Measurements from ENCODE around the gene ACTN2.
"Not testable (repeated sequence)": the region's sequence is repeated elsewhere in the genome, so short reads cannot be mapped to it uniquely, and the experiment has no call there.

The ACTN2 gene

DNA sequence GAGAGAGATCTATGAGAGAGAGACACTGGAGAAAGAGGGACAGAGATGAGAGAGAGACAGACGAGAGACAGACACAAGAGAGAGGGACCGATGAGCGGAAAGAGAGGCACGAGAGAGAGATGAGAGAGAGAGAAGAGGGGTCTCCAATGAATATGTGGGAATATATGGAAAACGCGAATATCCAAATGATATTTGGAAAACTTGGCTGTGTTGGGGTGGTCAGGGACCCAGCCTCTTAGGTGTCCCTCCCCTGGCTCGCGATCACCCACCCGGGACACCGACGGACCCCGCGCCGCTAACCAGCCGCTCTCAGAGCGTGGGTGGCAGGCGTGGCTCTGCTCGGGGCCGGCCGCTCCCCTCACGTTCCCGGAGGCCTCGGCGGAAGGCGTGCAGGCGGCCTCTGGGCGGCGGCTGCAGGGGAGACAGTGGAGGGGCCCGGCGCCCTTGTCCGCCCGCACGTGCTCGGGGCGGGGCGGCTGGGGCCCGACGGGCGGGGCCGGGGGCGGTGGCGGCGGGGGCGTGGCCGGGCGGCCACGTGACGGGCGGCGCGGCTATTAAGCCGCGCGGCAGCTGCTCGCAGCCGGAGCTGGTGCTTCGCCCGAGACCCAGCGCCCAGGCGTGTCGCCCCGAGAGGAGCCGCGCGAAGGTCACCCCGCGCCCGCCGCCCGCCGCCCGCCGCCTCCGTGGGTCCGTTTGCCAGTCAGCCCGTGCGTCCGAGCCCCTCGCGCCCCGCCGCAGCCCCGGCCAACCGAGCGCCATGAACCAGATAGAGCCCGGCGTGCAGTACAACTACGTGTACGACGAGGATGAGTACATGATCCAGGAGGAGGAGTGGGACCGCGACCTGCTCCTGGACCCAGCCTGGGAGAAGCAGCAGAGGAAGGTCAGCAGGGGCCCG, at the start of gene ACTN2:
Gene ACTN2, plus strand, starts transcription at position 583 of the 898 bp plus-strand sequence. Its CDS starts 175 bp downstream, at position 758.
- peak; percentile 42 for DNase-seq (ENCODE audit: low spot score)

DNA sequence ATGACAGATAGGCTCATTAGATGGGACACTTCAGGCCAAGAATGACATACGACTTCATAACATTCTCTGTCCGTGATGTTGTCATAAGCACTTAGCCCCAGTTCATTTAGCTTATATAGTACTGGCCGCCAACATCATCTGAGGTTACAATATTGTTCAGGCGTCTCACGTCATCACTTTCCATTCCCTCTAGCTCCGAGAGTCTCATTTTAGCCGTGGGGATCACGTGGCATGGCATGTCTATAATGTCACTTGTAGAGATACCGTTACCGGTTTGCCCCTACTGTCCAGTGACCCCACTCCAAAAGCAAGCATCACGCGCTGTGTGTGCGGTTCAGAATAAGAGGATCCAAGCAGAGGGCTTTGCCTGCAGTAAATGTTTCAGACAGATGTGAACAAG, 47.4 kb upstream of the ACTN2 start:
- no peak for DNase-seq (ENCODE audit: low spot score)

DNA sequence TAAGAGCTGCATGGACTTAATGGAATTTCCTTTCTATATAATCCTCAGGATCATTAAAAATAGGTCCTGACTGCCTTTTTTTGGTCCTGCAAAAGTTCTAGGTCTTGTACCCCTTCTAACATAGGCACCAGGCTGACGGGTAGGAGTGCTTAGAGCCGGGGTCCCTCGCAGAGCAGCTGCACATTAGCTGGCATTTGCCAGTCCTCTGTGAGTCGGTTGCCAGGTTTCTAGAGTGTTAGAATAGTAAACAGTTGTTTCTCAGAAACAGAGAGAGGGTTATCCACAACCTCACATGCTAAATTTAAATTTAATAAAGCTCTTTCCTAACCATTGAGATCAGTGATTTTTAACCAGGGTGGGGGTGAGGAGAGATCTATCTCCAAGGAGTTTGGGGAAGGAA, 46.6 kb upstream of the ACTN2 start:
- DNase-seq (ENCODE audit: low spot score) = no peak

DNA sequence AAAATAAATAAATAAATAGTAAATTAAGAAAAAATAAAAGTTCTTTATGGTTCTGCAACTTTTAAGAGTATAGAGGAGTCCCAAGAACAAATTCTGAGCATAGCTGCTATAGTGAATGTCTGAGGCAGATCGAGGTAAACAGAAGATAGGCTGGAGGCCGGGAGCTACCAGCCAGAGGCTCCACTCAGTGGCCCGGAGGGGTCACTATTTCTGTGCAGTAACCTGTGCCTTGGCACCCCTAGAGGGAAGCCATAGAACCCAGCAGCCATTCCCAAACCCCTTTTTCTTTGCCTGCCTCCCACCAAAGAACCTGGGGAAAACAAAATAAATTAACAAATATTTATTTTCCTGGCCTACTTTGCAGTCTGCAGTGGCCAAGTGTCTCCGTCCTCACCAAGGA, 43.5 kb upstream of the ACTN2 start:
- no peak for DNase-seq (ENCODE audit: low spot score)

DNA sequence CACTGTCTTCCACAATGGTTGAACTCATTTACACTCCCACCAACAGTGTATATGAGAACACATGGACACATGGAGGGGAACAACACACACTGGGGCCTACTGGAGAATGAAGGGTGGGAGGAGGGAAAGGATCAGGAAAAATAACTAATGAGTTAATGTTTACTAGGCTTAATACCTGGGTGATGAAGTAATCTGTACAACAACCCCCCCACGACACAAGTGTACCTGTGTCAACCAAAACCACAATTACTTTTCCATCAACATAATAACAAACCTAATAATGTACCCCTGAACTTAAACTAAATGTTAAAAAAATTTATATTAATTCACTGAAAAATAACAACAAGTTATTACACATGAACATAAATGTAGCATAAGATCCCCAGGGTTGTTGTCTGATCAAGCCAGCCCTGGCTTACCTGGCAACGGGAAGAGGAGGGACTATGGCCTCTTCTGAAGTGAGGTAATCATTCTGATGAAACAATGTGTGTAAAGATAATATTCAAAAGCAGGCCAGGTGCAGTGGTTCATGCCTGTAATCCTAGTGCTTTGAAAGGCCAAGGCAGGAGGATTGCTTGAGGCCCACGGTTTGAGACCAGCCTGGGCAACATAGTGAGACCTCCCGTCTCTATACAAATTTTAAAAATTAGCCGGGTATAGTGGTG, 41.2 kb upstream of the ACTN2 start:
- no peak for DNase-seq (ENCODE audit: low spot score)

DNA sequence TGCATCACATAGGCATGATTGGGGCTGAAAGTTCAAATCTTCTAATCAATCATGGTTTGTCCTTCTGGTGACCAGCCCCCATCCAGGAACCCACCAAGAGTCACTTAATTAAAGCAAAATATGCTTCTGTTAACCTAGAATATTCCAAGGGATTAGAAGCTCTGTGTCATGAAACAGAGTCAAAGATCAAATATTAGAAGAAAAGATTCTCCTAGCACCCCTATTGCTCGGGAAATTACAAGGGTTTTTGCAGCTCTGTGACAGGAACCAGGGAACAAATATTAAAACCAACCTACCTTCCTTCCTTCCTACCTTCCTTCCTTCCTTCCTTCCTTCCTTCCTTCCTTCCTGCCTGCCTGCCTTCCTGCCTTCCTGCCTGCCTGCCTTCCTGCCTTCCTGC, 31.8 kb upstream of the ACTN2 start:
- DNase-seq (ENCODE audit: low spot score) = no peak

DNA sequence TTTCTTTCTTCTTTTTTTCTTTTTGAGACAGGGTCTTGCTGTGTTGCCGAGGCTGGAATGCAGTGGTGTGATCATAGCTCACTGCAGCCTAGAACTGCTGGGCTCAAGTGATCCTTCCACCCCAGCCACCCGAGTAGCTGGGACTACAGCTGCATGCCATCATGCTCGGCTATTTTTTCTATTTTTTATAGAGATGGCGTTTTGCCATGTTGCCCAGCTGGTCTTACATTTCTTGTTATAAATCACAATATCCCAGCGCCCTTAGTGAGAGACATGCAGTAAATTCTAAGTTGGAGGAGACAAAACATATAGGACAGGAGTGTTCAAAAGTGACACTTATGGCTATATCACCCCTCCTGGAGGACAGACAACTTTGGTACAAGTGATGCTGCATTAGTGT, 31.3 kb upstream of the ACTN2 start:
- no peak for DNase-seq (ENCODE audit: low spot score)

DNA sequence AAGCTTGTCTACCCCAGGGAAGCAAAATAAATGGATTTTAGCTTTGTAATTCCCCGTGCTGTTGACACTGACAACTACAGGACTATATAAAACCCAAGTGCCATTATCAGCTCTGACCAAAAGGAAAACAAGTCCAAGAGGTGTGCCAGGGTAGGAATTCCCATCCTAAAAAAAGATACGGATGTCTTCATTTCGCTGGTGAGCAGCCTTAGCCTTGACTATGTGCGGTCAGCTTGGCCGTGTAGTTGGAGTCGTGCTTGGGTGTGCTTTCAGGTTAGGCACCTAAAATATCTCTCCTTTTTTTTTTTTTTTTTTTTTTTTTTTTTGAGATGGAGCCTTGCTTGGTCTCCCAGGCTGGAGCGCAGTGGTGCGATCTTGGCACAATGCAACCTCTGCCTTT, 28.9 kb upstream of the ACTN2 start:
- no peak for DNase-seq (ENCODE audit: low spot score)

DNA sequence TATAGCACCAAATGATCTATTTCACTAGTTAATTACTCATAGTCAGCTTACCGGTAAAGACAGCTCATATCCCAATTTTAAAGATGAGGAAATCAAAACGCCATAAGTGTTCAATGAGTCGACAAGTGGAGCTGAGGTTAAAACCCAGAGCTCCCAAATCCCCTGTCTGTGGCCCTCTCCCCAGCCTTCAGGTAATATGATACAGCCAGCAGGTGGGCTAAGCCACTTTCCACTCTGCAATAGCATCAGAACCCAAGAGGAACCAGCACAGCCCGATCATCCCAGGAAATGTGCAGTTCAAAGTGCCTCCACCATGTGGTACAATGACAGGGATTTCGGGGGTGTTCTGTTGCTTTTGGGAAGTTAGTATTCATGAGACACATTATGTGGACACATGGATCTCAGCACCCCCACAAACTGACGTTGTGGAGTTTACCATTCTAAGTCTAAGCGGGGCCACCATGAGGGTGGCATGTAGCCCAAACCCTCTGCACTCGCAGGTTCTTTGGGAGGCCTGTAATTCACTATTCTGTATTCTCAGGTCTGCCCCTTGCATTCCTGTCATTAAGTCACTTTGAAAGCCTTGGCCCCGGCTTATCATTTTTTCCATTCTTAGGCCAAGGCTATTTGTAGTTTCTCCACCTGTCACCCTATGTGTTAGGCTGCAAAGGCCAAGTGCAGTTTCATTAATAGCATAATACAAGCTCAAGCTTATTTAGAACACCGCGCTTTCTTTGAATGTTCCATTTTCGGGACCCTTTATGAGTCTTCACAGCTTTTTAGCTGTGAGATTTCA, 26.3 kb upstream of the ACTN2 start:
- no peak for DNase-seq (ENCODE audit: low spot score)

DNA sequence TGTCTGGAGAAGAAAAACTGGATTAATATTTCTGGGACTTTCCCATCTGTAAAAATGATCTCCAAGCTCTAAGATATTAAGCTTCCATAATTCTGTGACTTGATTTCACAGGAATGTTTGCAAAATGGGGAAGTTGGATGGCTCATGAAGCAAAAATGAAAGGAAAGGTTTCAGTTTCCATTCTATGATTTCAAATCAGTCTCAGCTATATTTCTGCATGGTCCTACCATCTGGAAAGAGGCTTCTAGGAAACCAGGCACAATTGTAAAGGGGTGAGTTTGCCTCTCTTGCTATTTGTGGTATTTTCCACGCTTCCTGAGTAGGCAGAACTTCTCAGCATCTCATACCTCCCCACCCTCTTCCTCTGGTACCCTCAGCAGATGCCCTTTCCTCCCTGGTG, 22.4 kb upstream of the ACTN2 start:
- DNase-seq (ENCODE audit: low spot score) = no peak

DNA sequence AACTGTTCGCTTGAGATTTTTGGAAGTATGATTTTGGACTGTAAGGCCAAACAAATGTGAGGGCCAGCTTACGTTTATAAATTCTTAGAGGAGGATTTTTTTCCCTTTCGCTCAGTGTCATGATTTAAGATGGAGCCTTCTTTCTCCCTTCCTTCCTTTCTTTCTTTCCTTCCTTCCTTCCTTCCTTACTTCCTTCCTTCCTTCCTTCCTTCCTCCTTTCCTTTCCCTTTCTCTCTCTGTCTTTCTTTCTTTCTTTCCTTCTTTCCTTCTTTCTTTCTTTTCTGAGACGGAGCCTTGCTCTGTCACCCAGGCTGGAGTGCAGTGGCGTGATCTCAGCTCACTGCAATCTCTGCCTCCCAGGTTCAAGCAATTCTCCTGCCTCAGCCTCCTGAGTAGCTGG, 17.4 kb upstream of the ACTN2 start:
- DNase-seq (ENCODE audit: low spot score) = not testable (repeated sequence)

DNA sequence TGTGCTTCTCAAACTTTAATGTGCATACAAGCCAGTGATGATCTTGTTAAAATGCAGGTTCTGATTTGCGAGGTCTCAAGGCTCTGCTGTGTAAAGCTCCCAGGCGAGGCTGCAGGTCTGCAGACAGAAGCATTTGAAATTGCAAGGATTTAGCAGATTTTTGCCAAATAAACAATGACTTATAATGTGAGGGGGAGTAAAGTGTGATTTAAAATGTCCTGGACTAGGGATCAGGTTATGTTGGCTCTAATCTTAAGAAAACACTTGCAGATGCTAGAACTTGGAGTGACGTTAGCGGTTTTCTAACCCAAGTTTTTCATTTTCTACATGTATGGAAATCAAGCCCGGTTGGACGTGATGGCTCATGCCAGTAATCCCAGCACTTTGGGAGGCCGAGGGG, 16.2 kb upstream of the ACTN2 start:
- DNase-seq (ENCODE audit: low spot score) = no peak

DNA sequence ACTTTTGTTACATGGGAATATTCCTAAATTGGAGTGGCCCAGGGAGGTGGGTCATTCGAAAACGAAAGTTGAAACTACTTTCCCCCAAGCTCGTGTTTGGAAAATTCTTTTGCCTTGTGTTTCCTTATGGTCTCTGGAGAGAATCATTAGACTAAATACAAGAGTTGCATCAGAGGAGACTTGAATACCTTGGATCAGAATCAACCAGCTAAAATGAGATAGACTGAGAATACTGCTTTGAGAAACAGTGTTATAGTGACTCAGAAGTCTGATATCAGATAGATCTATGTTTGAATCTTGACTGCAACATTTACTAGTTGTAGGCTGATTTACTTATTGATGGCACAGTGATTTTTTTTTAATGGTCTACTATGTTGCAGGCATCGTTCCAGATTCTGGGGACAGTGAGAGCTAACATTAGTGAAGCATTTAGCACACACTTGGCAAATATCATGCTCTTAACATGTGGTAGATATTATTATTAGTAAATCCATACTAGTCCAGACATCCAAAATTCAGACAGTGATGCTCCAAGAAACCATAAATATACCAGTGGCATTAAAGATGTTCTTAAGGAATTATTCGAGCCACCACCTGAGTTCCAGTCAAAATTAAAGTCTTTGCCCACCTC, 12.9 kb upstream of the ACTN2 start:
- DNase-seq (ENCODE audit: low spot score) = no peak

DNA sequence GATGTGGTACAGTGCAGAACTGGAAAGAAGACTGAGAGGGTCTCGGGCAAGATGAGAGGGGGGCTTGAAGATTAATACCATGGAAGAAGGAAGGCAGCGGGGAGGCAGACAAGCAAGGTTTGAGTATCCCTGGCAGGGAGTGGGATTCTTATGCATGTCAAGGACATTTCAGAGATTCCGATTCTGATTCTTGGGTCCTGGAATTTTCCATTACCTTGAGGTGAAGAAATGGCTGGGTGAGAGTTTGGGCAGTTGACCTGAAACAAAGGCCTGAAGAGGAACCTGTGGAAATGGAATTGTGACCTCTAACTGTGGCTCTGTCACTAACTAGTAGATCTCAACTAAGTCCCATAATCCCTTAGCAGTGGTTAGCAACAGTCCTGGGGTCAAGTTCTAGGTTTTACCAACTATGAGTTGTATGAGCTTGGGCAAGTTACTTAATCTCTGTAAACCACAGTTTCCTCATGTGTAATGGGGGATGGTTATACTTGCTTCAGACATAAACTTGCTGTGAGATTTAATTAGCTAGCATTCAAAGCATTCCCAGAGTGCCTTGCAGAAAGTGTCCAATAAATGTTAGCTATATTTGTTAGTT, 8.6 kb upstream of the ACTN2 start:
- DNase-seq (ENCODE audit: low spot score) = no peak

DNA sequence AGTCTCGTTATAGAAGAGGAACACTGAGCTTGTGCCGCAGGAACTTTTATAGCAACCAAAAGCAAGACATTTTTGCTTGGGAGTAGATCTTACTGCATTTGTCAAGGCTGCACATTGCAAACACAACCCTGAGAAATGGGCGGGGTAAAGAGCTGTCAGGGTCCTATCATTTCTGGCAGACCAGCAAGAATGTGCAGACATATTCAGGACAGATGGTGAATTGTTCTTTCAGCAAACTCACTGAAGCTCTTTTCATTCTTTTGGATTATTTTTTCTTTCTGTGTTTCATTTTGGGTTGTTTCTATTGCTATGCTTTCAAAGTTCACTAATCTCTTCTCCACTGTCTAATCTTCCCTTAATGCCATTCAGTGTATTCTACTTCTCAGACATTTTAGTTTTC, 5.1 kb upstream of the ACTN2 start:
- no peak for DNase-seq (ENCODE audit: low spot score)

DNA sequence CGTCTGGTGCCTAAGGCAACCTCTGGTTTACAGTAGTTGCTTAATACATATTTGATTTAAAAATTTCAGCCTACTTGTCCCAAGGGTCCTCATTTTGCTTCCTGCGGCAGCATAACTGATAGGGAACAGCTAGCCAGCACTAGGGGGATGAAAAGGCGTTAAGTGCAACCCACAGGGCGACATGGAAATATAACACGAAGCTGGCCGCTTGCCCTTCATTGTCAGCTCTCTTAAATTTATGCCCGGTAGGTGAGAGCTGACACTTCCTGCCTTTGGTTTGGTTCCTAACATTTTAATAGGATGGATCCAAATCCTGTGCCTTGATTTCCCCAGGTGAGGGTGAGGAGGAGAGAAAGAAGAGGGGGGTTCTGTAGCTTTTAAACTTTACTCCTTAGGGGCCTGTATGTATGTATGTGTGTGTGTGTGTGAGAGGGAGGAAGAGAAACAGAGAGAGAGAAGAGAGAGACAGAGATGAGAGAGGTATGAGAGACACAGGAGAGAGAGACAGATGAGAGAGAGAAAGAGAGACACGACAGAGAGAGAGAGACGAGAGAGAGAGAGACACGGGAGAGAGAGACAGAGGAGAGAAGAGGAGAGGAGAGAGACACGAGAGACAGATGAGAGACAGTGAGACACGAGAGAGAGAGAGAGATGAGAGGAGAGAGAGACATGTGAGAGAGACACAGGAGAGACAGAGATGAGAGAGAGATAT, 938 bp upstream of the ACTN2 start:
- DNase-seq (ENCODE audit: low spot score) = no peak

DNA sequence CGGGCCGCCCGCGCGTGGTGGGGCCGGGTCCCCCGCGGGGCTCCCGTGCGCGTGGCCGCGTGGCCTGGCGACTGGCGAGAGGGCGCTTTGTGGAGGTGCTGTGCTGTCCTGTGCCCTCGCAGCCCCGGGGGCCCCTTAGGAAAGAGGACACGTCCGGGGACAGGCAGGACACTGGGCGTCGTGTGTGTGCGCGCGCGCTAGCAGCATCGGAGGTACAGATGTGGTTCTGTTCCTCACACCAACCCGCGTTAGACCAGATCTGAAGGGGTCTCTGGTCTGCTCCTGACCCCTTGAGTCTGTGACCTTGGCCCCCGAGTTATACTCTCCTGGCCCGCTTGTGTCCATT, 489 bp downstream of the ACTN2 start:
- DNase-seq (ENCODE audit: low spot score) = no peak

DNA sequence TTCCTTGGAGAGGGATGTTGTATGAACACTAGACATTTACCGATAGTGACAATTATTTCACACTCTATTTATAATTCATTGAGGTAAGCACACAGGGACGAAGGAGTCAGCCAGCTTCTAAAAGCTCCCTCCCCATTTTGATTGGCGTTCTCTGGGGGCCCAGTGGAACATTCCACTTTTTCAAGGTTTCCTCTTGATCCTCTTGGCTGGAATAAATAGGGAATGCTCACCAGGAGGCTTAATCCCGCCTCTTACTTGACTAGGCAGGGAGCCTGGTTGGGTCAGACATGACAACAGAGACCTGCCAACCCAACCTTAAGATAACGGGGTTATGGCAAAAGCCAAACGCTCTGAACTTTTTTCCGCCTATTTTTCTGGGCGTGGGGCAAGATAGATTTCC, 974 bp downstream of the ACTN2 start:
- DNase-seq (ENCODE audit: low spot score) = no peak

DNA sequence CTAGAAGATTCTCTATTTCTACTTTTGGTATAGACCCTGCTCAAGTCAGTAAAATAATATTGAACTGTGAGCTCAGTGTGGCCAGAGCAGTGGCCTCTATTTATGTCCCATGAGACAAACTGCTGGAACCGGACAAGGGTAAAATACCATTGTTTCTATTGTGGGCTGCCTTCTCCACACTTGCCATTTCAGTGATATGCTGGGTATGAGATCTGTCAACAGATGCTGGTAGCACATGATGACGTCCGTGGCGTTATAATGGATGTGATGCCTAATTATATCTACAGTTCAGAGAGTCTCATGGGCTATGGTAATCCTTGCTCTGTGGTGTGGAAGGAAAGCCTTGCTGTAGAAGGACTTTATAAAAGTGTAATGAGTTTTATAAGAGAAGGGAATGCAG, 2.4 kb downstream of the ACTN2 start:
- no peak for DNase-seq (ENCODE audit: low spot score)

DNA sequence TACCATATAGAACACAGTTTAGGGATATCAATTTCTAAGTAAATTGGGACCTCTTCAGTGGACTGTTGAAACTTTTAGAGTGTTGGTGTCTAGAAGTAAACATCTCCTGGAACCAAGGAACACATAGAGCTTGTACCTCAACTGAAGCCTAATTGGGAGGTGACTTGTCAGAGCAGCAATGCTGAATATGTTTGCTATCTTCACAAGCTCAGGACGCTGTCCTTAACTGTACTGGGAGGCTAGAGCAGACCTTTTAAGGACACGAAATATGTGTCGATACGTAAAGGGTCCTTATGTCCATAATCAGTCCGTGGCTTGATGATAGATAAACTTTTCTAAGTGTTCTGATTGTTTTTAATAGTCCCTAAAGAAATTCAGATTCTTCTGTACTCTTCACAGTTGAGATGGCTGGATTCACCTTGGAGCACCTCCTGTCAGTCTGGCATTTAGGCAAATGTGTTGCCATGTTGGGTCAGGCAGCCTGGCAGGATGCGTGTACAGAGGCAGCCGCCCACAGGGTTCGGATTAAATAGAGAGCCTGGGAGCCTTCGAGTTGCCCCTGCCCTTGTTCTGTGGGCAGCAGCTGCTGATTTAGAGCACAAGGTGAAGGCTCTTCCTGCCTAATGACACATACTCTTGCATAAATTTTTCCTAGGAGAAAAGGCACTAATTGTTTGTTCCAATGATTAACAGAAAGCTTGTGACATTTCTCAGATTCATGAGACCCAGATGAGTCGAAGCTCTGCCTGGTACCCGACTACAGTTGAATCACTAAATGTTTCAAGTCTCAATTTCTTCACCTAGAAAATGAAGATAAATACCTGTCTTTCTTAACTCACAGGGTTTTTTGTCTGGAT, 3.6 kb downstream of the ACTN2 start:
- no peak for DNase-seq (ENCODE audit: low spot score)

Measured in CD4-positive, alpha-beta T cell treated with Interleukin-2 at 100 ng/mL for 4 hours (primary cell).